Inflammatory macrophage (primary cell): ENCODE measurements around the gene HACD1.

Experiments
- DNase-seq, 2 donors: peaks; one replicate each; pipeline ENCODE4 v3.0.0-alpha.2; 2020 to 2022

HACD1 gene

DNA sequence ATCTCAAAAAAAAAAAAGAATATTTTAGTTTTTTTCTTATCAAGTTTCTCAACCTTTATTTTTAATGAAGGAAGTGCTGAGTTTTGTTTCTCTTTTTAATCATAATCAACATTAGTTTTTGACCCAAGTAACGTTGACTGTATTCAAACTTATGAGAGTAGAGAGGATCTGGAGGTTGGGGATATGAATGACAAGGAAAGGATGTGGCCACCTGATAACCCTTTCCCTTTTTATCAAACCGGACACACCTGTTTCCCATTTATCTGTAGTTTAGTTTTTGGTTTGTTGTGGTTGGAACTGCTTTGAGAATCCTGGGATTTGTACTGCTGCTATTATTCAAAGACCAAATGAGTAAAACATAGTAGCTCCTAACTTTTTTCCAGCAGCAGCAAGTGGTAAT lies 38.6 kb downstream of the HACD1 start:
- DNase-seq: no peak

- DNase-seq: no peak
Measured at GRCh38 chr10:17576768-17577167, 40.4 kb downstream of the HACD1 start.

DNA sequence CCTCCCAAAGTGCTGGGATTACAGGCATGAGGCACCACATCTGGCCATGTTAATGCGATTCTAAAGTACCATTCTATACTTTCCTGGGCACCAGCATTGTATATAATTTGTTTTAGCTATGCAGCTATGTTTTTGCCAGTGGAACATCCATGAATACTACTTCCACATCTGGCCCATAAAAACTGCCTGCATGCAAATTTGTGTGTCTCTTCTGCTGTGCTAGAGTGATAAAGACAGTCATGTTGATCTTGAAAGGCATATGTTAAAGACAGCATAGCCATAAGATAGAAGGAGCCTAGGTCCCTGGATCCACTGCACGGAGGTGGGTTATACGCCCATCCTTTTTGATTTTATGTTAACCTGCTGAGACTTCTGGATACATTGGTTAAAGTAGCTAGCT lies 52.3 kb downstream of the HACD1 start:
- no peak for DNase-seq

GRCh38 chr10:17563452-17563851 lies 53.7 kb downstream of the HACD1 start:
- no peak for DNase-seq

DNA sequence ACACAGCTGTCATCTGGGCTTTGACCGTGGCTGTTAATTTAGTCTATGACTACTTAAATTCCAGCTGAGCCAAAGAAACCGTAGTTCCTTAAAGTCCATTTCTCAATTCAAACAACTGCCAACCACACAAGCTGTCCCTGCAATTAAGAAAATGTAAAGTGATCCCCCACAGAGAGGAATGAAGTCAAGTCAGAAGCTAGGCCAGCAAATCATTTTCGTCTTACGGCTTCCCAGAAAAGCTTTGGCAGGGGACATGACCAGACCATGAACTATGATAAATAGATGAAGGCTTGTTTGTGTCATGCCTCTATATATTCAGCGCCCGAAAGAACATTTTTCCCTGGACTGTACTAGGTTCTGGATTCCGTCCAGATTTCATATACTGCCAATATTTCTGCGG lies 54.6 kb downstream of the HACD1 start:
- no peak for DNase-seq

DNA sequence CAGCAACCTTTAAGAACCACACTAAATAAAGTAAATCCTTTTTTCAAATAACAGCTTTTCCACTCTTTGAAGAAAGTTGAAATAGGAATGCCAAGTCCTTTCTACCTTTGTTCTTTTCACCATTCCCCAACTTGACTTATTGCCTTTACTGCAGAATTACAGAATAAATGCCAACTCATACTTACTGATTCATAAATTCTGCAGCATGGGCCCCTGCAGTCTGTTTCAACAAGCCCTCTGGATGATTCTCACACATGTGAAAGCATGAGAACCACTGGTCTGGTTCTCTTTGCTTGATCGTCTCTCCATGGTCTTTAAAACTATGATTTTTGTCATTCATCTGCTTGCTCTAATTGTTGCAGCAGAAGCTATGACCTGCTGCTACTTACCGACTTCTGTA lies 56.1 kb downstream of the HACD1 start:
- DNase-seq: no peak

DNA sequence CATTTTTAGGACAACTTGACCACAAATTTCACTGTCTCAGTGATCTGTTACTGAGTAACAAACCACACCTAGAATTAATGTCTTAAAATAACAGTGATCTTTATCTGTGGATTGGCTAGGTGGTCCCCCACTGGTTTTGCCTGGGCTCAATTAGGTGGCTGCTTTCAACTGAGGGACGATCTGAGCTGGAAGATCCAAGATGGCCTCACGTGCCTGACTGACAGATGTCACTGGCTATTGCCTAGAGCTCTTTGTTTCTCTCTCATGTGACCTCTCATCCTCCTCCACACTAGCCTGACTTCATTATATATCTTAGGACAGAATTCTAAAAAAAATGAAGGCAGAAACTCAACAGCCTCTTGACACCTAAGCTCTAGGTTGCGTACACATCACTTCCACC lies 59.7 kb downstream of the HACD1 start:
- no peak for DNase-seq

DNA sequence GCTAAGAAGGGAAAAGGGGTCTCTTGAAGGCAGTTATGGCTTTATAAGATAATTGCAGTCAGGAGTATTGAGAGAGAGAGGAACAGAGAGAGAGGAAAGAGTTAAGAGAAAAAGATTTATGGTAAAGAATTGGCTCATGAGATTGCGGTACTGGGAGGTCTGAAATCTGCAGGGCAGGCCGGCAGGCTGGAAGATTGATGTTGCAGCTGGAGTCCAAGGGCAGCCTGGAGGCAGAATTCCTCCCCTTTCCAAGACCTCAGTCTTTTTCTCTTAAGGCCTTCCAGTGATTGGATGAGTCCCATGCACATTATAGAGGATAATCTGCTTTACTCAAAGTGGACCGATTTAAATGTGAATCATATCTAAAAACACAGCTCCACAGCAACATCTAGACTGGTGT lies 68.4 kb downstream of the HACD1 start:
- no peak for DNase-seq

GRCh38 chr10:17548162-17548561 lies 69.0 kb downstream of the HACD1 start:
- DNase-seq: no peak

DNA sequence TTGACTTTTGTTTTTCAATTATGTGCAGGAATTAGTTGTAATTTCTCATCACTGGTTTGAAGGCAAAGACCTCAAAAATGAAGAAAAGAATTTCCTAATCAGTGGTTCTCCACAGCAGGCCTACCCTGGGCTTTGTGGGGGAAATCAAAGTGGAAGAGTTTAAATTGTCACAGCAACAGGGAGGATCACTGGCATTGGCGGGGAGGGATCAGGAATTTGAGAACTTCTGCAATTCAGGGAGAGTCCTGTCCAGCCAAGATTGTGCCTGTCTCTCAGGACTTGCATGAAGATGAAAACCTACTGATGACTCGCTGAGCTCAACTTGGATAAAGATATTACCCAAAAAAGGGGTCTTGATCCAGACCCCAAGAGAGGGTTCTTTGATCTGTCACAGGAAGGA lies 70.1 kb downstream of the HACD1 start:
- DNase-seq: peak in 1 of 2 donors; percentile 12

GRCh38 chr10:17544465-17544864 lies 72.7 kb downstream of the HACD1 start:
- DNase-seq: no peak
